GM21529 (cell line): ENCODE results near the gene ENTPD1.
"Not testable (repeated sequence)": the region's sequence is repeated elsewhere in the genome, so short reads cannot be mapped to it uniquely, and the experiment has no call there.

Experiments used
- ATAC-seq: cut with Tn5 transposase; IDR thresholded peaks from one replicate; pipeline ENCODE4 v1.9.1; 2021; ENCODE audit not compliant: unreplicated experiment

ENTPD1 gene, protein sequence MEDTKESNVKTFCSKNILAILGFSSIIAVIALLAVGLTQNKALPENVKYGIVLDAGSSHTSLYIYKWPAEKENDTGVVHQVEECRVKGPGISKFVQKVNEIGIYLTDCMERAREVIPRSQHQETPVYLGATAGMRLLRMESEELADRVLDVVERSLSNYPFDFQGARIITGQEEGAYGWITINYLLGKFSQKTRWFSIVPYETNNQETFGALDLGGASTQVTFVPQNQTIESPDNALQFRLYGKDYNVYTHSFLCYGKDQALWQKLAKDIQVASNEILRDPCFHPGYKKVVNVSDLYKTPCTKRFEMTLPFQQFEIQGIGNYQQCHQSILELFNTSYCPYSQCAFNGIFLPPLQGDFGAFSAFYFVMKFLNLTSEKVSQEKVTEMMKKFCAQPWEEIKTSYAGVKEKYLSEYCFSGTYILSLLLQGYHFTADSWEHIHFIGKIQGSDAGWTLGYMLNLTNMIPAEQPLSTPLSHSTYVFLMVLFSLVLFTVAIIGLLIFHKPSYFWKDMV

DNA sequence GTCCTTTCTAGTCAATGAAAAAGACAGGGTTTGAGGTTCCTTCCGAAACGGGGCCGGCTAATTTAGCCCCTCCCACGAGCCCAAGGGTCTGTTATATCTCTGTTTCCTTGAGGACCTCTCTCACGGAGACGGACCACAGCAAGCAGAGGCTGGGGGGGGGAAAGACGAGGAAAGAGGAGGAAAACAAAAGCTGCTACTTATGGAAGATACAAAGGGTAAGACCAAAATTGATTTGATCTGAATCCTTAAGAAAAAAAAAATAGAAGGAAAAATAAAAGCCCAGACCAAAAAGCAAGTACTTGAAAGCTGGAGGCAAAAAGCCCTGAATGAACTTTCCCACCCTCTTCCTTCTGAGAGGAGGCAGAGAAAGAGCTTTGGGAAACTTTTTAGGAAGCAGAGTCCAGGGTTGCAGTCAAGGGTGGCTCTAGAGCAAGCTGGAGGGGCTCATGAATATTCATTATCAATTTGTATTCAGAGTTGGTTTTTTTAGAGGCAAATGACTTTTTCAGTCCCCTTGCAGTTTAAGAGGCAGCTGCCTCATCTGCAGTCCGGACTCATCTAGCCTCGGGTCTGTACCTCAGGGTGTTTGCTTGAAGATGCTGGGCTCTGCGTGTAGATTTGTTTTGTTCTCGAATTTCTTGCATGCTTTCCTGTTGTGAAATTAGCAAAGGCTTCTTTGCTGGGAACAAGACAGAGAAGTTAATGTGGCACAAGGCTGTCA, at the start of gene ENTPD1:
Gene ENTPD1, plus strand, starts transcription at position 123 of the 721 bp plus-strand sequence. Its CDS starts 77 bp downstream, at position 200.
- peak; percentile 23 for ATAC-seq

DNA sequence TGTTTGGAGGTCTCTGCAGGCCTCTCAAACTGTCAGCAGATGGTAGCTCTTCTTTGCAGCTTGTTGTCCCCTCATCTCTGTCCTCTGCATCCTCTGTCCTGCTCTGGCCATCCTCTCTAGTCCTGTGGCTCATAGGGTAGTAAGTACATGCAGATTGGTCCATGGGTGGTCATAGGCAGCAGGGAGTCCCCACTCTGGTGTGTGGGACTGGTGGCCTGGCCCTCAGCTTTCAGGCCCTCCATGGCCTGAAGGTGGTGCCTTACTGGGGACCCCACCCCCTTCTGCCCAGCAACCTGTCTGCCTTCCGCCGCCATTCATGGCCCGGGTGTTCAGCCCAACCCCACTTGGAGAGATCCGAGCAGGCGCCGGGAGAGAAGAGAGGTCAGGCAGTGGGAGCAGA, 49.4 kb upstream of the ENTPD1 start:
- no peak for ATAC-seq

GRCh38 chr10:95706990-95707389, 49.0 kb upstream of the ENTPD1 start:
- ATAC-seq, result no peak

GRCh38 chr10:95711492-95711891, 44.5 kb upstream of the ENTPD1 start:
- ATAC-seq, result no peak

DNA sequence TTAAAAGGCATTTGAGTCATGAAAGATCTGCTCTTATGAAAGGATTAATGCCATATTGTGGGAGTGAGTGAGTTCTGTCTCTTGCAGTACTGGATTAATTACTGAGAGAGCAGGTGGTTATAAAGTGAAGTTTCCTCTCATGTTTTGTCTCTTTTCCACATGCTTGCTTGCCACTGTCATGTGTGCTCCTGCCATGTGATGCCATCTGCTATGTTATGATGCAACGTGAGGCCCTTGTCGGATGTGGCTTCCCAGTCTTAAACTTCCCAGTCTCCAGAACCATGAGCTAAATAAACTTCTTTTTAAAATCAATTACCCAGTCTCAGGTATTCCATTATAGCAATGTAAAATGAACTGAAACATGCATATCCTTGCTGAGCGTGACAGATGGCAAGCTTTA, 39.5 kb upstream of the ENTPD1 start:
- no peak for ATAC-seq

DNA sequence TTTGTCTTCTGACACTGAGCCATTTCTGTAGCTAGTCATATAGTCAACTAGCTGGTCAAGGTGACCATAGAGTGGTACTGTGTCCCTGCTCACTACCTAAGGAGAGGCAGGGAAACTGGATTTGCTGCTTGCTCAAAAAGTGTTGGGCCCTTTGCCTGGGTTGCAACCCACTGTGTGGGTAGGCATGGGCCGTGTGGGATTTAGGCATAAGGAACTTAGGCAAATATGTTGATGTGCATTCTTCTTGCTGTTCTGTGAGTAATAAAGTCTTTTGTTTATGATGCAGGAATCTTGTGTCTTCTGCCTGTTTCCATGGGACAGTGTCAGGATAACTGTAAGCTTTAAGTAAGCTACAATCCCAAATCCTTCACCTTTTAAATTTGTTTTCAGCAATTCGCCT, 39.1 kb upstream of the ENTPD1 start:
- no peak for ATAC-seq

DNA sequence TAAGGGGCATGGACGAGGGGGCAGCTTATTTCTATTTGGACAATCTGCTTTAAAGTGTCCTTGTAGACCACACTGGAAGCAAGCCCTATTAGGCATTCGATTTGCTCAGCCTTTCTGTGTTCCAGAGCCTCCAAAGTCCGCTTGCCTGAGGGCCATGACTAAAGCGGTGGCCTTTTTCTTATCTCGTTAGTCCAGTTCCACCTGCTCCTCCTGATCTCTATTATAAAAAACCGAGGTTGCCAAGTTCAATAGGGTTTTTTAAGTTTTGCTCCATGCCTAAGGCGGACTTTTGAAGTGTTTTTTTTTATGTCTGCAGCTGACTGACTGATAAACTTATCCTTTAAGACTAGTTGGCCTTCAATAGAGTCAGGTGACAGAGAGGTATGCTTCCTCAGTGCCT, 35.2 kb upstream of the ENTPD1 start:
- ATAC-seq, result not testable (repeated sequence)

DNA sequence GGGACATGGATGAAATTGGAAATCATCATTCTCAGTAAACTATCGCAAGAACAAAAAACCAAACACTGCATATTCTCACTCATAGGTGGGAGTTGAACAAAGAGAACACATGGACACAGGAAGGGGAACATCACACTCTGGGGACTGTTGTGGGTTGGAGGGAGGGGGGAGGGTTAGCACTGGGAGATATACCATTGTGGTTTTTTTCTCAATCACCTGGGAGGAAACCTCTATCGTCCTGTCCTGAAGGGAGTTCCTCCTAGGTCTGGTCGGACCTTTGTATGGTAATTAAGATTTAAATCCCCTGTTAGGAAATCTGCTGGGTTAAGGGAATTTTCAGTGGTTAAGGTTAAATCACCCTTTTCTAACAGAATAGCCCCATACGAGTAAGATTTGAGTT, 33.5 kb upstream of the ENTPD1 start:
- not testable (repeated sequence) for ATAC-seq

DNA sequence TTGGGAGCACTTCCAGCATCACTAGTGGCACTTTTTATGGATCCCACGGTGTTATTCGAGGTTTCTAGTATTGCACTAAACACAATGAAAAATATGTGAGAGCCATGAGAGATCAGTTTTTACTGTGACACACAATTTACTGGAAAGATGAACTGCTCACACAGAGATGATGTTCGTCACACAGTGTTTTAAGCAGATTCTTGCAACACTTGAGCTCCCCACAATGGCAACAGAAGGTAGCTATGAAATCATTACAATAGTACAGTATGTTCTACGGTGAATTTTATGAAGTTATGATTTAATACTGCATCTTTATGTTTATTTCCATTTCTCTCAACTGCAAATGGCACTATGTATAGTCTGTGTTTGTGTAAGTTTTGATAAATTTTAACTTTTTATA, 27.4 kb upstream of the ENTPD1 start:
- no peak for ATAC-seq

GRCh38 chr10:95729323-95730055, 26.5 kb upstream of the ENTPD1 start:
- no peak for ATAC-seq

- no peak for ATAC-seq
These were observed 25.7 kb upstream of the ENTPD1 start for GRCh38 chr10:95730233-95730632.

DNA sequence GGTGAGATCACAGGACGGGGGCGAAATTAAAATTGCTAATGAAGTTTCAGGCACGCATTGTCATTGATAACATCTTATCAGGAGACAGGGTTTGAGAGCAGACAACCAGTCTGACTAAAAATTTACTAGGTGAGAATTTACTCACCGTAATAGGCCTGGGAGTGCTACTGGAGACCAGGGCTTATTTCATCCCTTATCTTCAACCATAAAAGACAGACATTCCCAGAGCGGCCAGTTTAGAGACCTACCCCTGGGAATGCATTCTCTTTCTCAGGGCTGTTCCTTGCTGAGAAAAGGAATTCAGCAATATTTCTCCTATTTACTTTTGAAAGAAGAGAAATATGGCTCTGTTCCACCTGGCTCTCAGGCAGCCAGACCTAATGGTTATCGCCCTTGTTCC, 23.1 kb upstream of the ENTPD1 start:
- not testable (repeated sequence) for ATAC-seq

- ATAC-seq, result no peak
These were observed 16.9 kb upstream of the ENTPD1 start for GRCh38 chr10:95739056-95739455.

- ATAC-seq, result peak; percentile 75
These were observed 14.0 kb upstream of the ENTPD1 start for GRCh38 chr10:95741807-95742467.

DNA sequence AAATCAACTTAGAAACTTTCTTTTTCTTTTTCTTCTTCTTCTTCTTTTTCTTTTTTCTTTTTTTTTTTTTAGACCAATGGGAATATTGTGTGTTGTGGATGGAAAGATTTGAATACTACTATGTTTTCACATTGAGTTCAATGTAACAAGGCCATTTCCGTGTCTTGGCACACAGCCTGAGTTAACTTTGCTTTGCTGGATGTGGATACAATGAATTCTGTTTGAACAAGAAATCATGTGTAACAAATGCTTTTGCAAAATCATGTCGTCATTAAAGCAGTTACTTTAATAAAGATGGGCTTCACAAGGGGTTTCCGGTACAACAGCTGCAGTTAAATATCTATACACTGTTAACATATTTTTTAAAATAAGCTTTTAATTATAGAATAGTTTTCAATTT, 13.5 kb upstream of the ENTPD1 start:
- peak; percentile 28 for ATAC-seq

DNA sequence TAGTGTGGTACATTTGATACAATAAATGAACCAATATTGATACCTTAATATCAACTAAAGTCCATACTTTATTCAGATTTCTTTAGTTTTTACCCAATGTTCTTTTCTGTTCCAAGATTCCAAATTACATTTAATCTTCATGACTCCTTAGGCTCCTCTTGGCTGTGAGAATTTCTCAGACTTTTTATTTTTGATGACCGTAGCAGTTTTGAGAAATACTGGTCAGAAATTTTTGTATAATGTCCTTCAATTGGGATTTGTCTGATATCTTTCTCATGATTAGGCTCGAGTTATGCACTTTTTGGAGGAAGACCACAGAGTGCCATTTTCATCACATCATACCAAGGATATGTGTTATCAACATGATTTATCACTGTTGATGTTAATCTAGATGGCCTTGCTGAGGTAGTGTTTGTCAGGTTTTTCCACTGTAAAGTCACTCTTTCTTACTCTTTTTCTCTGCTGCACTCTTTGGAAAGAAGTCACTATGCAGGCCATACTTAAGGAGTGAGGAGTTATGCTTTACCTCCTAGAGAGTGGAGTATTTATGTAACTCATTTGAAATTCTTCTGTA, 12.9 kb upstream of the ENTPD1 start:
- ATAC-seq, result no peak

- ATAC-seq, result no peak
These were observed 10.5 kb upstream of the ENTPD1 start for GRCh38 chr10:95745501-95745900.

- no peak for ATAC-seq
These were observed 7.6 kb upstream of the ENTPD1 start for GRCh38 chr10:95748349-95748748.

DNA sequence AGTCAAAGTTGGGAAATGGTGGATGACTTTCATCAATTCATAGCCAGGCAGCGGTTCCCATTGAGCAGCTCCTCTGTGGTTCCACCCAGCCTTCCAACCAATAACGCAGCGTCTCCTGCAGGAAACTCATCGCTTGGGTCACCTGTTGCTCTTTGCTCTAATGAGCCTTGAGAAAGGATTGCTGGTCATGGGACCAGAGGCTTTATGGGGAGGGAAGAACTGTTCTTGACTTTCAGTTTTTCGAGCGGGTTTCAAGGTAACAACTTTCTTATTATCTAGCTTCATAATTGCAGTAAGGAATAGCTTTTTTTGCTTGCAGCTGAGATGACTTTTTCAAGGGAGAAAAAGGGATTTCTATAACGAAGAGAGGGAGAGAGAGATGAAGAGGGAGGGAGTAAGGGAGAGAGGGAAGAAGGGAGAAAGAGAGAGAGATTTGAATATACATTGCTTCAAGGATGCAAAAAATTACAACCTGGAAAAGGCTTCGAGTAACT, 405 bp upstream of the ENTPD1 start:
- peak; percentile 37 for ATAC-seq
